ENCODE results near the gene TFR2. TPM values are rescaled to one million over a fixed set of nuclear protein-coding genes. Genes with fewer than 3 reads are reported as not detected.
A peak's percentile ranks its signal among the peaks of the same experiment; 100 is the strongest.

The TFR2 gene
- total and polyA plus RNA-seq, 3 donors from 2014 or later: 0.87 to 1.5 (median 1.1) TPM

DNA sequence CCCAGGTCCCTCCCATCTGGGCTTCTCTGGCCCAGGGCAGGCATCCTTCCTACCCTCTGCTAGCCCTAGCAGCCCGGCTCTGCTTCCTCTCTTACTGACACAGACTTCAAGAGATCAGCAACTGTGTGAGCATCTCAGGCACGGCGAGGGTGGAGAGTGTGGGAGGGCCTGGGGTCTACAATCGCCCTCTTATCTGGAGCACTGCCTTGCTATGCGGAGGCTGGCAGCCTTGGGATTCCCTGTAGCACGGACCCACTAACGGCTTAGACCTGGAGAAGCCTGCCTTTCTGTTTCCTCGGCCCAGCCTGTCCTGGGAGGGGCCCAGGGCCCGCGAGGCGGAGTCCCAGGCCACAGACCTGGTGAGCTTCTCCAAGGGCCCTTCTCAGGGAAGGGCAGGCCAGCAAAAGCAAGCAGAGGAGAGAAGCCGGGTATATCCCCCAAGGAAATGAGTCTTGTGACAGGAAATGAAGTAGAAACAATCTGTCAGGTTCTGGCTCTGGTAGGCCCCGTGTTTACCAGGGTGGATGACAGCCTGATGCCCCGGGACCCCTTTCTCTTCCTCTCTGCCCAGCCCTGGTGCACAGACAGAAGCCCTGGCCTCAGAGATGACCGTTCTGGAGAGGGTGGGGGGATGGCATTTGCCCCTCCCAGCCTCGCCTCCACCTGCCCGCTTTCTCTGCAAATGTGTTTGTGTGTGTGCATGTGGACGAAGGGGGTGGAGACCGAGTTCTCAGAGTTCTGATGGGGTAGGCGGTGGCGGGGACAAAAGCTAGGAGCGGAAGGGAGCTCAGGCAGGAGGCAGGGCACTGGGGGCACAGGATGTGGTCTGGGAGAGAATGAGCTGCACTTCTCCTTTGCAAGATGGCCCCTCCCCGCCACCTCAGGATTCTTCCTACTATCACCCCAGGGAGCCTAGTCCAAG lies 58.0 kb downstream of the TFR2 start:
- WGBS, 2 donors: 37 to 52% methylated on average over 22 to 23 of the region's 23 CpGs
- TF ChIP-seq, protein P1, sequence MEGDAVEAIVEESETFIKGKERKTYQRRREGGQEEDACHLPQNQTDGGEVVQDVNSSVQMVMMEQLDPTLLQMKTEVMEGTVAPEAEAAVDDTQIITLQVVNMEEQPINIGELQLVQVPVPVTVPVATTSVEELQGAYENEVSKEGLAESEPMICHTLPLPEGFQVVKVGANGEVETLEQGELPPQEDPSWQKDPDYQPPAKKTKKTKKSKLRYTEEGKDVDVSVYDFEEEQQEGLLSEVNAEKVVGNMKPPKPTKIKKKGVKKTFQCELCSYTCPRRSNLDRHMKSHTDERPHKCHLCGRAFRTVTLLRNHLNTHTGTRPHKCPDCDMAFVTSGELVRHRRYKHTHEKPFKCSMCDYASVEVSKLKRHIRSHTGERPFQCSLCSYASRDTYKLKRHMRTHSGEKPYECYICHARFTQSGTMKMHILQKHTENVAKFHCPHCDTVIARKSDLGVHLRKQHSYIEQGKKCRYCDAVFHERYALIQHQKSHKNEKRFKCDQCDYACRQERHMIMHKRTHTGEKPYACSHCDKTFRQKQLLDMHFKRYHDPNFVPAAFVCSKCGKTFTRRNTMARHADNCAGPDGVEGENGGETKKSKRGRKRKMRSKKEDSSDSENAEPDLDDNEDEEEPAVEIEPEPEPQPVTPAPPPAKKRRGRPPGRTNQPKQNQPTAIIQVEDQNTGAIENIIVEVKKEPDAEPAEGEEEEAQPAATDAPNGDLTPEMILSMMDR (IDR thresholded peaks at IDR 0.05): no peak
- TF ChIP-seq POLR2A (IDR thresholded peaks at IDR 0.05): no peak
- Histone ChIP-seq H3K9me3 (no peaks in the 10 kb centered on the region), H3K4me1 (peaks cover 31% of the 10 kb centered on the region), H3K36me3 (ENCODE audit: low read depth, missing control alignments) (no peaks in the 10 kb centered on the region), H3K27me3 (no peaks in the 10 kb centered on the region), H3K4me3 (peak overlapping the region in 1 of 2 donors; percentile 95), H3K27ac (peak overlapping the region; percentile 96 to 99)
- intact Hi-C loops (cut with DNase I; ENCODE audit: low total_unique reads): no loop called here
- peak; percentile 82 for DNase-seq

GRCh38 chr7:100582650-100583049 lies 58.7 kb downstream of the TFR2 start:
- no peaks in the 10 kb centered on the region for H3K36me3 ChIP-seq (ENCODE audit: low read depth, missing control alignments)
- peak overlapping the region; percentile 96 to 99 for H3K27ac ChIP-seq
- H3K27me3 ChIP-seq: no peaks in the 10 kb centered on the region
- TF ChIP-seq, protein P1 (IDR thresholded peaks at IDR 0.05): no peak
- no peak for TF ChIP-seq POLR2A (IDR thresholded peaks at IDR 0.05)
- no peak for DNase-seq
- WGBS, 2 donors: 59 to 62% methylated on average over 11 of the region's 11 CpGs
- no peaks in the 10 kb centered on the region for H3K9me3 ChIP-seq
- intact Hi-C loops (cut with DNase I; ENCODE audit: low total_unique reads): loop anchor here (1.0 kb wide), 1 partner anchor 36 kb away; no protein-coding TSS in a partner anchor
- peaks cover 31% of the 10 kb centered on the region for H3K4me1 ChIP-seq
- no peak overlapping the region for H3K4me3 ChIP-seq

- intact Hi-C loops (cut with DNase I; ENCODE audit: low total_unique reads): loop anchor here (1.0 kb wide), 1 partner anchor 36 kb away; no protein-coding TSS in a partner anchor
- TF ChIP-seq, protein P1 (IDR thresholded peaks at IDR 0.05): no peak
- no peak for TF ChIP-seq POLR2A (IDR thresholded peaks at IDR 0.05)
- no peaks in the 10 kb centered on the region for H3K9me3 ChIP-seq
- no peaks in the 10 kb centered on the region for H3K36me3 ChIP-seq (ENCODE audit: low read depth, missing control alignments)
- DNase-seq: no peak
- no peak overlapping the region for H3K4me3 ChIP-seq
- 78% methylated on average over 20 of the region's 20 CpGs; no CpG with 5 or more reads in 1 of the 2 donors for WGBS, 2 donors
- H3K4me1 ChIP-seq: peaks cover 31% of the 10 kb centered on the region
- H3K27me3 ChIP-seq: no peaks in the 10 kb centered on the region
- H3K27ac ChIP-seq: peak overlapping the region; percentile 96 to 99
Measured at GRCh38 chr7:100582041-100582579, 59.2 kb downstream of the TFR2 start.

DNA sequence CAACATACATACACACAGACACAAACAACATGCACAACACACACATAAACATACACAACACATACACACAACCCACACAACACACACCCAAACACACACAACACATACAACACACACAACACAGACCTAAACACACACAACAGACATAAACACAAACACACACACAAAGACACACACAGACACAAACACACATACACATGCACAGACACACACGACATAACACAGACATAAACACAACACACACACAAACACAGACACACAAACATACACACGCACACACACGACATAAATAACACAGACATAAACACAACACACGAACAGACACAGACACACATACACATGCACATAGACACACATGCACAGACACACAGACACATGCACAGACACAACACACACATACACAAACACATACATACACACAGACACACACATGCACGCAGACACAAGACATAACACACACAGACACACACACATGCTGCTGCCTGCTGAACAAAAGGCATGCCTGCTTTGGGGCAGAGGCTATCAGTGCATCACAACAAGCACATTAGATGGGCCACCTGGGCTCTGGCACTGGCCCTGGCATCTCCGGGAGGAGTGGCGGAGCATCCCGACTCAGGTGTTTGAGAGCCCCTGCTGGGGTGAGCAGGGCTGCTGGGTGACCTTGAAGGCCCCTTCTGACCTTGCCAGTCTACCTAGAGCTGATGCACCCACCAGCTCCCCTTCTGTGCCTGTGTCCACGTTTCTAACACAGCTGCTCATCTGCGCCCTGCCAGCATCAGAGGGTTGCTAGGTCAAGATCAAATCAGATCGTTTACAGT lies 60.7 kb downstream of the TFR2 start:
- no peak overlapping the region for H3K27ac ChIP-seq
- peaks cover 31% of the 10 kb centered on the region for H3K4me1 ChIP-seq
- no peaks in the 10 kb centered on the region for H3K9me3 ChIP-seq
- H3K27me3 ChIP-seq: no peaks in the 10 kb centered on the region
- no peak for TF ChIP-seq POLR2A (IDR thresholded peaks at IDR 0.05)
- TF ChIP-seq, protein P1 (IDR thresholded peaks at IDR 0.05): no peak
- H3K4me3 ChIP-seq: no peak overlapping the region
- intact Hi-C loops (cut with DNase I; ENCODE audit: low total_unique reads): no loop called here
- no peak for DNase-seq
- WGBS, 2 donors: 75 to 86% methylated on average over 9 to 11 of the region's 11 CpGs
- no peaks in the 10 kb centered on the region for H3K36me3 ChIP-seq (ENCODE audit: low read depth, missing control alignments)
